Mesenchymal stem cell (in vitro differentiated cells and primary cell): ENCODE measurements around the gene ERBB4.

Source experiments
- DNase-seq: peaks from one replicate; pipeline ENCODE4 v3.0.0-alpha.2; 2013
- H2AFZ ChIP-seq: one replicate; pipeline ENCODE4 v1.6.1; 2013; ENCODE audit warnings: low read depth, mild to moderate bottlenecking, control low read depth, inconsistent platforms, low read length, moderate library complexity
- H2AK5ac ChIP-seq: 2 replicates; pipeline ENCODE4 v1.6.1; 2013; ENCODE audit warnings: low read length, moderate library complexity, mild to moderate bottlenecking, inconsistent platforms; ENCODE audit not compliant: severe bottlenecking
- H2BK120ac ChIP-seq: one replicate; pipeline ENCODE4 v1.6.1; 2013; ENCODE audit warnings: low read depth, mild to moderate bottlenecking, inconsistent platforms, low read length, moderate library complexity
- H2BK12ac ChIP-seq, 2 experiments: one replicate each; pipeline ENCODE4 v1.6.1; 2013; ENCODE audit warnings: inconsistent platforms in 2 of 2, low read length in 2 of 2, mild to moderate bottlenecking in 2 of 2, moderate library complexity in 2 of 2, control low read depth in 1 of 2
- H2BK15ac ChIP-seq: one replicate; pipeline ENCODE4 v1.6.1; 2013; ENCODE audit warnings: mild to moderate bottlenecking, low read depth, inconsistent platforms; ENCODE audit not compliant: poor library complexity, severe bottlenecking
- H2BK5ac ChIP-seq: 2 replicates; pipeline ENCODE4 v1.6.1; 2013; ENCODE audit warnings: low read depth, mild to moderate bottlenecking, low read length, control low read depth, inconsistent platforms; ENCODE audit not compliant: poor library complexity, severe bottlenecking
- H3K14ac ChIP-seq, 2 experiments: one replicate each; pipeline ENCODE4 v1.6.1; 2013; ENCODE audit warnings: inconsistent platforms in 2 of 2, low read length in 2 of 2, control low read depth in 1 of 2, mild to moderate bottlenecking in 1 of 2, moderate library complexity in 1 of 2
- H3K18ac ChIP-seq, 2 experiments: one replicate each; pipeline ENCODE4 v1.6.1; 2013; ENCODE audit warnings: inconsistent platforms in 2 of 2, low read length in 2 of 2, control low read depth in 1 of 2, low read depth in 1 of 2, mild to moderate bottlenecking in 1 of 2
- H3K23ac ChIP-seq, 2 experiments: one replicate each; pipeline ENCODE4 v1.6.1; 2013; ENCODE audit warnings: inconsistent platforms in 2 of 2, low read length in 2 of 2, mild to moderate bottlenecking in 2 of 2, moderate library complexity in 2 of 2, control low read depth in 1 of 2
- H3K27ac ChIP-seq: 2 replicates; pipeline ENCODE4 v1.5.1; 2013; ENCODE audit warnings: mild to moderate bottlenecking, moderate library complexity, low read length, control low read depth, inconsistent platforms; ENCODE audit not compliant: poor library complexity, severe bottlenecking
- H3K27me3 ChIP-seq, 2 experiments: 2 replicates each; pipeline versions ENCODE4 v1.6.1 to v1.7.0; 2013; ENCODE audit warnings: low read length in 2 of 2, mild to moderate bottlenecking in 2 of 2, moderate library complexity in 2 of 2, control low read depth in 1 of 2, inconsistent platforms in 1 of 2; ENCODE audit not compliant: control insufficient read depth in 1 of 2, insufficient read depth in 1 of 2
- H3K36me3 ChIP-seq, 2 experiments: 2 replicates each; pipeline versions ENCODE4 v1.6.1 to v1.7.0; 2013; ENCODE audit warnings: low read length in 2 of 2, control low read depth in 1 of 2, inconsistent platforms in 1 of 2, low read depth in 1 of 2, mild to moderate bottlenecking in 1 of 2; ENCODE audit not compliant: insufficient read depth in 2 of 2, control insufficient read depth in 1 of 2
- H3K4ac ChIP-seq, 2 experiments: one replicate each; pipeline ENCODE4 v1.6.1; 2013; ENCODE audit warnings: inconsistent platforms in 2 of 2, low read length in 2 of 2, mild to moderate bottlenecking in 2 of 2, moderate library complexity in 2 of 2, control low read depth in 1 of 2, low read depth in 1 of 2
- H3K4me1 ChIP-seq: 2 replicates; pipeline ENCODE4 v1.6.1; 2013; ENCODE audit warnings: low read depth, low read length, control low read depth; ENCODE audit not compliant: control insufficient read depth, insufficient read depth
- H3K4me2 ChIP-seq: 2 replicates; pipeline ENCODE4 v1.6.1; 2013; ENCODE audit warnings: low read length, mild to moderate bottlenecking, inconsistent platforms; ENCODE audit not compliant: poor library complexity, severe bottlenecking
- H3K4me3 ChIP-seq, 2 experiments: 2 replicates each; pipeline versions ENCODE4 v1.5.1 to v1.7.0; 2013; ENCODE audit warnings: low read length in 2 of 2, mild to moderate bottlenecking in 2 of 2, control low read depth in 1 of 2, low read depth in 1 of 2; ENCODE audit not compliant: insufficient read depth in 1 of 2
- H3K79me1 ChIP-seq: replicated peaks from 2 replicates; pipeline ENCODE4 v1.6.1; 2013; ENCODE audit warnings: mild to moderate bottlenecking, control low read depth, low read length, inconsistent platforms; ENCODE audit not compliant: poor library complexity, severe bottlenecking
- H3K9ac ChIP-seq: 2 replicates; pipeline ENCODE4 v1.7.0; 2013; ENCODE audit warnings: mild to moderate bottlenecking, low read length, moderate library complexity
- H3K9me3 ChIP-seq: 2 replicates; pipeline ENCODE4 v1.7.0; 2013; ENCODE audit warnings: mild to moderate bottlenecking, low read length; ENCODE audit not compliant: control insufficient read depth
- H4K8ac ChIP-seq: one replicate; pipeline ENCODE4 v1.6.1; 2013; ENCODE audit warnings: inconsistent platforms, mild to moderate bottlenecking, low read length, moderate library complexity
- H4K91ac ChIP-seq: one replicate; pipeline ENCODE4 v1.6.1; 2013; ENCODE audit warnings: mild to moderate bottlenecking, low read length, inconsistent platforms
- WGBS: methylation state at CpG from one replicate; pipeline ENCODE4 v1.1.7; 2013; ENCODE audit warnings: mixed read lengths; 5-methylcytosine and 5-hydroxymethylcytosine counted together

Gene ERBB4

GRCh38 chr2:212528106-212528856, 10.3 kb downstream of the ERBB4 start:
- Histone ChIP-seq H3K4me1 (no peaks in the 10 kb centered on the region), H3K27me3 (no peaks in the 10 kb centered on the region), H2AK5ac (no peak overlapping the region), H2BK120ac (no peak overlapping the region), H3K79me1 (no peaks in the 10 kb centered on the region), H3K27ac (no peak overlapping the region), H3K4me2 (no peak overlapping the region), H3K36me3 (no peaks in the 10 kb centered on the region), H2AFZ (no peak overlapping the region), H3K4me3 (no peak overlapping the region), H3K23ac (no peak overlapping the region), H2BK5ac (no peak overlapping the region), H2BK15ac (no peak overlapping the region), H3K18ac (no peak overlapping the region), H4K91ac (no peak overlapping the region), H3K4ac (no peak overlapping the region), H3K14ac (no peak overlapping the region), H2BK12ac (no peak overlapping the region), H3K9ac (no peak overlapping the region), H3K9me3 (no peaks in the 10 kb centered on the region), H4K8ac (no peak overlapping the region)
- WGBS: 72% methylated on average over 4 of the region's 6 CpGs
- no peak for DNase-seq

- Histone ChIP-seq H3K14ac (no peak overlapping the region), H3K4me1 (no peaks in the 10 kb centered on the region), H4K8ac (no peak overlapping the region), H3K36me3 (no peaks in the 10 kb centered on the region), H3K4me3 (no peak overlapping the region), H4K91ac (no peak overlapping the region), H2AK5ac (no peak overlapping the region), H2BK120ac (no peak overlapping the region), H2BK5ac (no peak overlapping the region), H3K4me2 (no peak overlapping the region), H3K27ac (no peak overlapping the region), H2AFZ (no peak overlapping the region), H3K9ac (no peak overlapping the region), H3K18ac (no peak overlapping the region), H2BK12ac (no peak overlapping the region), H3K4ac (no peak overlapping the region), H3K9me3 (no peaks in the 10 kb centered on the region), H3K79me1 (no peaks in the 10 kb centered on the region), H3K23ac (no peak overlapping the region), H2BK15ac (no peak overlapping the region), H3K27me3 (no peaks in the 10 kb centered on the region)
- DNase-seq: no peak
- WGBS: no CpG with 5 or more reads among the region's 1 CpG
Measured at GRCh38 chr2:212526059-212526458, 12.5 kb downstream of the ERBB4 start.

- H3K9me3 ChIP-seq: no peaks in the 10 kb centered on the region
- H3K27me3 ChIP-seq: no peaks in the 10 kb centered on the region
- no peak overlapping the region for H3K4ac ChIP-seq
- H2BK5ac ChIP-seq: no peak overlapping the region
- H3K27ac ChIP-seq: no peak overlapping the region
- H3K4me3 ChIP-seq: no peak overlapping the region
- H3K18ac ChIP-seq: no peak overlapping the region
- no peaks in the 10 kb centered on the region for H3K36me3 ChIP-seq
- no peaks in the 10 kb centered on the region for H3K79me1 ChIP-seq
- no peaks in the 10 kb centered on the region for H3K4me1 ChIP-seq
- H2BK15ac ChIP-seq: no peak overlapping the region
- no peak overlapping the region for H3K23ac ChIP-seq
- no peak overlapping the region for H4K91ac ChIP-seq
- no peak overlapping the region for H2BK12ac ChIP-seq
- no peak overlapping the region for H2AK5ac ChIP-seq
- H2BK120ac ChIP-seq: no peak overlapping the region
- DNase-seq: no peak
- no peak overlapping the region for H3K9ac ChIP-seq
- H4K8ac ChIP-seq: no peak overlapping the region
- no peak overlapping the region for H3K4me2 ChIP-seq
- no peak overlapping the region for H2AFZ ChIP-seq
- WGBS: 50% methylated on average over 2 of the region's 2 CpGs
- no peak overlapping the region for H3K14ac ChIP-seq
Measured at GRCh38 chr2:212523756-212524155, 14.8 kb downstream of the ERBB4 start.

GRCh38 chr2:212520340-212520739, 18.3 kb downstream of the ERBB4 start:
- H3K9ac ChIP-seq: no peak overlapping the region
- H4K91ac ChIP-seq: no peak overlapping the region
- no peaks in the 10 kb centered on the region for H3K4me1 ChIP-seq
- no peak overlapping the region for H2BK12ac ChIP-seq
- no peak overlapping the region for H3K14ac ChIP-seq
- no peak overlapping the region for H2AFZ ChIP-seq
- H3K27ac ChIP-seq: no peak overlapping the region
- H2BK5ac ChIP-seq: no peak overlapping the region
- no peak overlapping the region for H4K8ac ChIP-seq
- no peaks in the 10 kb centered on the region for H3K9me3 ChIP-seq
- H2BK15ac ChIP-seq: no peak overlapping the region
- peak; percentile 9 for DNase-seq
- WGBS: 67% methylated on average over 1 of the region's 2 CpGs
- H3K23ac ChIP-seq: no peak overlapping the region
- H3K36me3 ChIP-seq: no peaks in the 10 kb centered on the region
- H3K18ac ChIP-seq: no peak overlapping the region
- H3K4me2 ChIP-seq: no peak overlapping the region
- no peak overlapping the region for H3K4ac ChIP-seq
- no peak overlapping the region for H2AK5ac ChIP-seq
- H3K79me1 ChIP-seq: no peaks in the 10 kb centered on the region
- no peaks in the 10 kb centered on the region for H3K27me3 ChIP-seq
- H2BK120ac ChIP-seq: no peak overlapping the region
- no peak overlapping the region for H3K4me3 ChIP-seq
